CD4-positive, alpha-beta T cell (primary cell): ENCODE data around the gene KRT40. TPM values are rescaled to one million over a fixed set of nuclear protein-coding genes. Genes with fewer than 3 reads are reported as not detected.

Experiments
- ATAC-seq: fragments of 200-7000 bp; cut with Tn5 transposase; one replicate; pipeline ENCODE4 v1.10.0; 2022; ENCODE audit warnings: mild to moderate bottlenecking; ENCODE audit not compliant: poor library complexity
- CTCF ChIA-PET: fragments of 350-600 bp; sonication (Branson Sonifier 250); formaldehyde crosslinking; loops from one replicate; lab custom pipeline; 2021; ENCODE audit warnings: antibody characterized with exemption, inconsistent platforms; lab: Charles Lee
- POLR2A ChIA-PET: fragments of 350-600 bp; sonication (Branson Sonifier 250); formaldehyde crosslinking; loops from one replicate; lab custom pipeline; 2021; ENCODE audit warnings: antibody characterized with exemption, inconsistent platforms; lab: Charles Lee
- DNase-seq, 14 experiments: peaks; one replicate each; pipeline ENCODE4 v3.0.0-alpha.2; 2013 to 2020; ENCODE audit warnings: mixed read lengths in 2 of 14
- H3K27ac ChIP-seq, 2 donors: one replicate each; pipeline versions ENCODE4 v1.5.1 to v1.7.0; 2013; ENCODE audit warnings: low read length in 2 of 2, low read depth in 1 of 2, mild to moderate bottlenecking in 1 of 2
- H3K27me3 ChIP-seq, 2 experiments: 1 replicate in 1 of 2; 2 replicates in 1 of 2; pipeline versions ENCODE4 v1.6.1 to v1.7.0; 2013; ENCODE audit warnings: low read length in 2 of 2, control low read depth in 1 of 2, mild to moderate bottlenecking in 1 of 2, moderate library complexity in 1 of 2; ENCODE audit not compliant: insufficient read depth in 2 of 2, control insufficient read depth in 1 of 2
- H3K36me3 ChIP-seq: one replicate; pipeline ENCODE4 v1.6.1; 2013; ENCODE audit warnings: low read length, control low read depth; ENCODE audit not compliant: insufficient read depth
- H3K4me1 ChIP-seq: one replicate; pipeline ENCODE4 v1.6.1; 2013; ENCODE audit warnings: low read length, control low read depth; ENCODE audit not compliant: insufficient read depth
- H3K4me3 ChIP-seq: one replicate; pipeline ENCODE4 v1.5.1; 2013; ENCODE audit warnings: mild to moderate bottlenecking, low read length, moderate library complexity
- H3K9me3 ChIP-seq, 2 experiments: 1 replicate in 1 of 2; 2 replicates in 1 of 2; pipeline versions ENCODE4 v1.6.1 to v1.7.0; 2013; ENCODE audit warnings: low read length in 2 of 2, mild to moderate bottlenecking in 2 of 2, control low read depth in 1 of 2, moderate library complexity in 1 of 2; ENCODE audit not compliant: control insufficient read depth in 1 of 2, insufficient read depth in 1 of 2
- H3K27ac Mint-ChIP-seq: one replicate; pipeline ENCODE4 v1.8.0; 2020; ENCODE audit warnings: mixed read lengths
- H3K27me3 Mint-ChIP-seq: one replicate; pipeline ENCODE4 v1.8.0; 2021; ENCODE audit warnings: mixed read lengths
- H3K36me3 Mint-ChIP-seq: one replicate; pipeline ENCODE4 v1.8.0; 2021; ENCODE audit warnings: low read depth, mixed read lengths
- H3K4me1 Mint-ChIP-seq: one replicate; pipeline ENCODE4 v1.8.0; 2021; ENCODE audit warnings: low read depth, mixed read lengths
- H3K4me3 Mint-ChIP-seq: one replicate; pipeline ENCODE4 v1.8.0; 2020; ENCODE audit warnings: mild to moderate bottlenecking, mixed read lengths
- H3K9me3 Mint-ChIP-seq: one replicate; pipeline ENCODE4 v1.8.0; 2020; ENCODE audit warnings: mixed read lengths
- intact Hi-C, 2 experiments: fragments of 100-400 bp; cut with DNase I in 1 of 2; cut with micrococcal nuclease in 1 of 2; formaldehyde crosslinking; loops; one replicate each; pipeline versions ENCODE4 v1.15.1 to v1.9.0; 2023 to 2025; cut with DNase I, micrococcal nuclease
- total RNA-seq, 174 experiments: library from RNA in 2 of 174; stranded (reverse) in 2 of 174; gene quantifications; one replicate each; pipeline ENCODE4 v1.2.3 and lab custom pipeline; 2021 to 2026
- TF ChIP-seq, protein P1 (sequence below): fragments of 200-600 bp; IDR thresholded peaks from one replicate; pipeline ENCODE4 v1.8.0; 2022; ENCODE audit warnings: antibody characterized with exemption, mild to moderate bottlenecking

Gene KRT40
- total RNA-seq, 2 experiments from 2014 or later: not detected

- ChIA-PET POLR2A (no interaction called here), CTCF (no interaction called here)
- DNase-seq (no peak), ATAC-seq (no peak)
- Histone ChIP-seq H3K27ac (no peak overlapping the region), H3K4me1 (peaks cover 5% of the 10 kb centered on the region), H3K4me3 (no peak overlapping the region), H3K9me3 (peaks cover 0 to 4% of the 10 kb centered on the region in 2 experiments), H3K36me3 (no peaks in the 10 kb centered on the region), H3K27me3 (no peaks in the 10 kb centered on the region)
- Mint-ChIP-seq H3K27ac (no peak overlapping the region), H3K9me3 (no peaks in the 10 kb centered on the region), H3K36me3 (no peaks in the 10 kb centered on the region), H3K4me3 (no peak overlapping the region), H3K27me3 (peaks cover 47% of the 10 kb centered on the region), H3K4me1 (no peaks in the 10 kb centered on the region)
- TF ChIP-seq, protein P1, sequence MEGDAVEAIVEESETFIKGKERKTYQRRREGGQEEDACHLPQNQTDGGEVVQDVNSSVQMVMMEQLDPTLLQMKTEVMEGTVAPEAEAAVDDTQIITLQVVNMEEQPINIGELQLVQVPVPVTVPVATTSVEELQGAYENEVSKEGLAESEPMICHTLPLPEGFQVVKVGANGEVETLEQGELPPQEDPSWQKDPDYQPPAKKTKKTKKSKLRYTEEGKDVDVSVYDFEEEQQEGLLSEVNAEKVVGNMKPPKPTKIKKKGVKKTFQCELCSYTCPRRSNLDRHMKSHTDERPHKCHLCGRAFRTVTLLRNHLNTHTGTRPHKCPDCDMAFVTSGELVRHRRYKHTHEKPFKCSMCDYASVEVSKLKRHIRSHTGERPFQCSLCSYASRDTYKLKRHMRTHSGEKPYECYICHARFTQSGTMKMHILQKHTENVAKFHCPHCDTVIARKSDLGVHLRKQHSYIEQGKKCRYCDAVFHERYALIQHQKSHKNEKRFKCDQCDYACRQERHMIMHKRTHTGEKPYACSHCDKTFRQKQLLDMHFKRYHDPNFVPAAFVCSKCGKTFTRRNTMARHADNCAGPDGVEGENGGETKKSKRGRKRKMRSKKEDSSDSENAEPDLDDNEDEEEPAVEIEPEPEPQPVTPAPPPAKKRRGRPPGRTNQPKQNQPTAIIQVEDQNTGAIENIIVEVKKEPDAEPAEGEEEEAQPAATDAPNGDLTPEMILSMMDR: no peak
- intact Hi-C loops: no loop called here
Observed at GRCh38 chr17:40940266-40940665, 43.9 kb downstream of the KRT40 start.

- Histone ChIP-seq H3K36me3 (no peaks in the 10 kb centered on the region), H3K27ac (no peak overlapping the region), H3K27me3 (no peaks in the 10 kb centered on the region), H3K4me1 (peaks cover 5% of the 10 kb centered on the region), H3K4me3 (no peak overlapping the region), H3K9me3 (peaks cover 0 to 4% of the 10 kb centered on the region in 2 experiments)
- Mint-ChIP-seq H3K27me3 (peaks cover 45% of the 10 kb centered on the region), H3K36me3 (no peaks in the 10 kb centered on the region), H3K9me3 (no peaks in the 10 kb centered on the region), H3K27ac (no peak overlapping the region), H3K4me1 (no peaks in the 10 kb centered on the region), H3K4me3 (no peak overlapping the region)
- TF ChIP-seq, protein P1: no peak
- DNase-seq (no peak), ATAC-seq (no peak)
- POLR2A ChIA-PET: no interaction called here
- CTCF ChIA-PET: no interaction called here
- intact Hi-C loops: no loop called here
Observed at GRCh38 chr17:40938981-40939380, 45.1 kb downstream of the KRT40 start.

DNA sequence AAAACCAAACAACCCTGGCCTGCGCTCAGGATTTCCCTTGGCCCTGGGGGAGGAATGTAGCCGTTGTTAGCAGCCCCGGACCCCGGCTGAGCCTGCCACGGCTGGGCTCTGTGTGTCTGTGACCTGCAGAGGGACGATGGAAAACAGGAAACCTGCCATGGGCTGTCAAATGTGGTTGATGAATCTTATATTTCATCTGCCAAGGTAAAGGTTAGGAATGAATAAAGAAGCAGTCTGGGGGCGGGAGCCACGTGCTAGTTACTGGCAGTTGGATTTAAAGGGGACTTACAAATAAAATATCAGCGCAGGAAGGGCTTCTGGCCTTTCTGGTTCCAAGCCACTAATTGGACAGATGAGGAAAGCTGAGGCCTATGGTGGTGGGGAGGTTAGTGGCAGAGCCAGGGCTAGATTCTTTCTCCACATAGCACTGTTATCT, 46.7 kb downstream of the KRT40 start, which contains the start of gene KRT23:
TSS of gene KRT23 (minus strand) at position 263 of the 436 bp plus-strand sequence. CDS start 1,043 bp downstream, outside the sequence.
- ATAC-seq: no peak
- POLR2A ChIA-PET: no interaction called here
- Mint-ChIP-seq H3K4me1 (no peaks in the 10 kb centered on the region), H3K9me3 (no peaks in the 10 kb centered on the region), H3K27me3 (peaks cover 59% of the 10 kb centered on the region), H3K4me3 (no peak within 1 kb of the TSS), H3K27ac (no peak within 1 kb of the TSS), H3K36me3 (no peaks in the 10 kb centered on the region)
- DNase-seq: no peak
- intact Hi-C loops: no loop called here
- Histone ChIP-seq H3K36me3 (no peaks in the 10 kb centered on the region), H3K9me3 (peaks cover 0 to 4% of the 10 kb centered on the region in 2 experiments), H3K4me3 (no peak within 1 kb of the TSS), H3K4me1 (peaks cover 5% of the 10 kb centered on the region), H3K27me3 (no peaks in the 10 kb centered on the region), H3K27ac (no peak within 1 kb of the TSS)
- TF ChIP-seq, protein P1: no peak
- CTCF ChIA-PET: no interaction called here
